GM19372 (cell line): Measurements from ENCODE around the gene GCN1.

Source experiments
- ATAC-seq: cut with Tn5 transposase; IDR thresholded peaks from one replicate; pipeline ENCODE4 v1.9.1; 2021; ENCODE audit warnings: mild to moderate bottlenecking, low read depth, moderate library complexity; ENCODE audit not compliant: unreplicated experiment

The GCN1 gene

GRCh38 chr12:120121343-120121742, 73.2 kb downstream of the GCN1 start:
- ATAC-seq: no peak

GRCh38 chr12:120119271-120119973, 75.1 kb downstream of the GCN1 start:
- no peak for ATAC-seq

GRCh38 chr12:120118321-120119061, 76.0 kb downstream of the GCN1 start:
- ATAC-seq: no peak

- ATAC-seq: no peak
Observed at GRCh38 chr12:120117961-120118320, 76.6 kb downstream of the GCN1 start.

- ATAC-seq: peak; percentile 63
Observed at GRCh38 chr12:120116792-120117651, 77.5 kb downstream of the GCN1 start.

- ATAC-seq: no peak
Observed at GRCh38 chr12:120116441-120116791, 78.1 kb downstream of the GCN1 start, which contains the start of gene RAB35. TSS of gene RAB35 (minus strand) at chr12:120116753. CDS start at chr12:120116650, 103 bp downstream.

GRCh38 chr12:120115692-120116440, 78.6 kb downstream of the GCN1 start:
- no peak for ATAC-seq

- no peak for ATAC-seq
Observed at GRCh38 chr12:120115066-120115465, 79.4 kb downstream of the GCN1 start.

GRCh38 chr12:120110550-120111501, 83.7 kb downstream of the GCN1 start:
- ATAC-seq: peak; percentile 77

GRCh38 chr12:120109570-120110267, 84.8 kb downstream of the GCN1 start:
- ATAC-seq: no peak

- ATAC-seq: no peak
Observed at GRCh38 chr12:120106151-120106550, 88.4 kb downstream of the GCN1 start.

GRCh38 chr12:120103371-120103770, 91.1 kb downstream of the GCN1 start:
- no peak for ATAC-seq

GRCh38 chr12:120103044-120103338, 91.5 kb downstream of the GCN1 start:
- no peak for ATAC-seq

GRCh38 chr12:120102189-120103043, 92.1 kb downstream of the GCN1 start:
- ATAC-seq: no peak

GRCh38 chr12:120101617-120102016, 92.9 kb downstream of the GCN1 start:
- ATAC-seq: no peak

- ATAC-seq: no peak
Observed at GRCh38 chr12:120101182-120101581, 93.3 kb downstream of the GCN1 start.

- no peak for ATAC-seq
Observed at GRCh38 chr12:120100630-120101029, 93.9 kb downstream of the GCN1 start.

- no peak for ATAC-seq
Observed at GRCh38 chr12:120099738-120100137, 94.8 kb downstream of the GCN1 start.
